Measurements from ENCODE around the gene DCLK2. TPM values are rescaled to one million over a fixed set of nuclear protein-coding genes. Genes with fewer than 3 reads are reported as not detected.

Gene DCLK2
- total RNA-seq, 2 experiments from 2014 or later = not detected

GRCh38 chr4:150098214-150098613, 20.0 kb downstream of the DCLK2 start:
- Histone ChIP-seq H4K20me1 (ENCODE audit: insufficient read depth, low read length) (no peaks in the 10 kb centered on the region), H3K36me3 (ENCODE audit: insufficient read depth, low read length) (no peaks in the 10 kb centered on the region), H3K9me2 (ENCODE audit: insufficient read depth, low read length) (no peaks in the 10 kb centered on the region), H3K4me2 (ENCODE audit: low read length) (no peak overlapping the region), H3K4me3 (ENCODE audit: low read depth, low read length, poor library complexity, severe bottlenecking) (no peak overlapping the region), H3K79me2 (ENCODE audit: insufficient read depth, low read depth, low read length) (no peaks in the 10 kb centered on the region), H3K4me1 (ENCODE audit: insufficient read depth, low read length, poor library complexity, severe bottlenecking) (no peaks in the 10 kb centered on the region), H3K27ac (ENCODE audit: low read depth, low read length, poor library complexity, severe bottlenecking) (no peak overlapping the region), H3K9me3 (ENCODE audit: low read length) (no peaks in the 10 kb centered on the region), H2AFZ (ENCODE audit: low read length) (no peak overlapping the region)
- TF ChIP-seq EZH2phosphoT487 (IDR thresholded peaks at IDR 0.05; ENCODE audit: borderline replicate concordance, low read depth, low read length) (no peak), CTCF (conservative IDR thresholded peaks at IDR 0.05; ENCODE audit: low read length) (no peak)
- ChIA-PET CTCF (ENCODE audit: unreplicated experiment) (no interaction called here), POLR2A (interaction anchor here (0.6 kb wide), 1 partner anchor 983 kb away, joined by 3 read pairs; no protein-coding TSS in a partner anchor)
- no peak for DNase-seq (ENCODE audit: low spot score)
- BruUV-seq (replicated peaks) = no TSS peak
- intact Hi-C loops (cut with micrococcal nuclease; ENCODE audit: unreplicated experiment) = no loop called here

- Histone ChIP-seq H4K20me1 (ENCODE audit: insufficient read depth, low read length) (no peaks in the 10 kb centered on the region), H3K4me1 (ENCODE audit: insufficient read depth, low read length, poor library complexity, severe bottlenecking) (no peaks in the 10 kb centered on the region), H2AFZ (ENCODE audit: low read length) (no peak overlapping the region), H3K4me3 (ENCODE audit: low read depth, low read length, poor library complexity, severe bottlenecking) (no peak overlapping the region), H3K79me2 (ENCODE audit: insufficient read depth, low read depth, low read length) (no peaks in the 10 kb centered on the region), H3K36me3 (ENCODE audit: insufficient read depth, low read length) (no peaks in the 10 kb centered on the region), H3K4me2 (ENCODE audit: low read length) (no peak overlapping the region), H3K9me3 (ENCODE audit: low read length) (no peaks in the 10 kb centered on the region), H3K27ac (ENCODE audit: low read depth, low read length, poor library complexity, severe bottlenecking) (no peak overlapping the region), H3K9me2 (ENCODE audit: insufficient read depth, low read length) (no peaks in the 10 kb centered on the region)
- intact Hi-C loops (cut with micrococcal nuclease; ENCODE audit: unreplicated experiment) = no loop called here
- no peak for DNase-seq (ENCODE audit: low spot score)
- POLR2A ChIA-PET = no interaction called here
- no peak for TF ChIP-seq CTCF (conservative IDR thresholded peaks at IDR 0.05; ENCODE audit: low read length)
- TF ChIP-seq EZH2phosphoT487 (IDR thresholded peaks at IDR 0.05; ENCODE audit: borderline replicate concordance, low read depth, low read length) = no peak
- BruUV-seq (replicated peaks) = no TSS peak
- CTCF ChIA-PET (ENCODE audit: unreplicated experiment) = no interaction called here
Measured at GRCh38 chr4:150104404-150105027, 26.3 kb downstream of the DCLK2 start.

- Histone ChIP-seq H4K20me1 (ENCODE audit: insufficient read depth, low read length) (no peaks in the 10 kb centered on the region), H3K79me2 (ENCODE audit: insufficient read depth, low read depth, low read length) (no peaks in the 10 kb centered on the region), H3K4me3 (ENCODE audit: low read depth, low read length, poor library complexity, severe bottlenecking) (no peak overlapping the region), H3K9me3 (ENCODE audit: low read length) (no peaks in the 10 kb centered on the region), H2AFZ (ENCODE audit: low read length) (no peak overlapping the region), H3K4me1 (ENCODE audit: insufficient read depth, low read length, poor library complexity, severe bottlenecking) (no peaks in the 10 kb centered on the region), H3K36me3 (ENCODE audit: insufficient read depth, low read length) (no peaks in the 10 kb centered on the region), H3K9me2 (ENCODE audit: insufficient read depth, low read length) (no peaks in the 10 kb centered on the region), H3K4me2 (ENCODE audit: low read length) (no peak overlapping the region), H3K27ac (ENCODE audit: low read depth, low read length, poor library complexity, severe bottlenecking) (no peak overlapping the region)
- POLR2A ChIA-PET = interaction anchor here (0.7 kb wide), 2 partner anchors 24 to 372 kb away, joined by 5 to 9 read pairs; no protein-coding TSS in a partner anchor
- intact Hi-C loops (cut with micrococcal nuclease; ENCODE audit: unreplicated experiment) = no loop called here
- BruUV-seq (replicated peaks) = no TSS peak
- DNase-seq (ENCODE audit: low spot score) = no peak
- CTCF ChIA-PET (ENCODE audit: unreplicated experiment) = no interaction called here
- TF ChIP-seq EZH2phosphoT487 (IDR thresholded peaks at IDR 0.05; ENCODE audit: borderline replicate concordance, low read depth, low read length) (no peak), CTCF (conservative IDR thresholded peaks at IDR 0.05; ENCODE audit: low read length) (no peak)
Measured at GRCh38 chr4:150106886-150107285, 28.6 kb downstream of the DCLK2 start.

All from OCI-LY7 (cell line).